CD4-positive, alpha-beta T cell treated with Interleukin-12 subunit alpha and Interleukin-12 subunit beta, for 1 hour (primary cell): ENCODE data around the gene ZBTB3.
"Not testable (repeated sequence)": the region's sequence is repeated elsewhere in the genome, so short reads cannot be mapped to it uniquely, and the experiment has no call there.

ENCODE experiments used
- DNase-seq: peaks from one replicate; pipeline ENCODE4 v3.0.0-alpha.2; 2020

Gene ZBTB3

GRCh38 chr11:62753736-62754603 lies at the start of gene ZBTB3:
ZBTB3 (minus strand) TSS chr11:62754160; CDS start chr11:62753664, 496 bp downstream.
- peak; percentile 99 for DNase-seq

- no peak for DNase-seq
These were observed 47.1 kb upstream of the ZBTB3 start for GRCh38 chr11:62801071-62801470.

GRCh38 chr11:62799486-62799885 lies 45.5 kb upstream of the ZBTB3 start:
- DNase-seq, result no peak

GRCh38 chr11:62796281-62796680 lies 42.3 kb upstream of the ZBTB3 start:
- DNase-seq, result no peak

- DNase-seq, result no peak
These were observed 40.3 kb upstream of the ZBTB3 start for GRCh38 chr11:62794201-62794775.

GRCh38 chr11:62792202-62792575 lies 38.2 kb upstream of the ZBTB3 start:
- DNase-seq, result no peak

GRCh38 chr11:62791501-62792201 lies 37.7 kb upstream of the ZBTB3 start, which contains the start of gene TMEM223:
TMEM223 (minus strand) TSS chr11:62792006; CDS start chr11:62791994, 12 bp downstream.
- DNase-seq, result peak; percentile 91

- no peak for DNase-seq
These were observed 35.6 kb upstream of the ZBTB3 start for GRCh38 chr11:62789576-62789975.

GRCh38 chr11:62788991-62789390 lies 35.0 kb upstream of the ZBTB3 start:
- DNase-seq, result no peak

- DNase-seq, result peak; percentile 98
These were observed 33.2 kb upstream of the ZBTB3 start, which contains the start of gene TMEM179B for GRCh38 chr11:62787005-62787759. TMEM179B (plus strand) TSS chr11:62787402; CDS start chr11:62787432, 30 bp downstream.

- DNase-seq, result peak; percentile 89
These were observed 32.5 kb upstream of the ZBTB3 start for GRCh38 chr11:62786318-62787004.

- no peak for DNase-seq
These were observed 28.8 kb upstream of the ZBTB3 start for GRCh38 chr11:62782753-62783152.

- DNase-seq, result no peak
These were observed 24.5 kb upstream of the ZBTB3 start for GRCh38 chr11:62778441-62778840.

- DNase-seq, result no peak
These were observed 23.4 kb upstream of the ZBTB3 start for GRCh38 chr11:62777389-62777788.

- DNase-seq, result no peak
These were observed 21.7 kb upstream of the ZBTB3 start for GRCh38 chr11:62775646-62776045.

GRCh38 chr11:62774407-62774806 lies 20.4 kb upstream of the ZBTB3 start:
- no peak for DNase-seq

- peak; percentile 93 for DNase-seq
These were observed 17.4 kb upstream of the ZBTB3 start, which contains the start of gene TAF6L for GRCh38 chr11:62771144-62772021. TAF6L (plus strand) TSS chr11:62771396; CDS start chr11:62775784, 4,388 bp downstream.

- no peak for DNase-seq
These were observed 16.8 kb upstream of the ZBTB3 start for GRCh38 chr11:62770778-62771143.

- DNase-seq, result not testable (repeated sequence)
These were observed 6.9 kb upstream of the ZBTB3 start for GRCh38 chr11:62760867-62761227.

GRCh38 chr11:62757846-62758788 lies 4.2 kb upstream of the ZBTB3 start:
- no peak for DNase-seq
